Endothelial cell of umbilical vein (primary cell): ENCODE measurements around the gene TSPAN5. TPM values are rescaled to one million over a fixed set of nuclear protein-coding genes. Genes with fewer than 3 reads are reported as not detected.

Source experiments
- BruUV-seq: library from RNA; stranded (reverse); fragments of 400-500 nt; replicated peaks from 2 replicates; lab custom pipeline; 2021; lab: Mats Ljungman, UMichigan
- CTCF ChIA-PET: fragments of 300-600, 350-600 bp; sonication (Branson Sonifier 250); formaldehyde crosslinking; loops from one replicate; lab custom pipeline; 2021; ENCODE audit warnings: antibody characterized with exemption, inconsistent platforms; lab: Charles Lee
- POLR2A ChIA-PET: fragments of 300-600, 350-600 bp; sonication (Branson Sonifier 250); formaldehyde crosslinking; loops from one replicate; lab custom pipeline; 2021; ENCODE audit warnings: antibody characterized with exemption, inconsistent platforms; lab: Charles Lee
- DNase-seq: peaks from one replicate; pipeline ENCODE4 v3.0.0-alpha.2; 2011; ENCODE audit warnings: low read depth, low spot score
- FAIRE-seq: peaks from 2 replicates; lab custom pipeline; 2011; peaks lifted over from hg19 to GRCh38; lab: Jason Lieb, UNC
- H2AFZ ChIP-seq: 2 replicates; pipeline ENCODE4 v1.6.0; 2012; ENCODE audit warnings: low read depth, low read length, control low read depth, inconsistent platforms
- H3K27ac ChIP-seq: 2 replicates; pipeline ENCODE4 v1.5.1; 2011; ENCODE audit warnings: low read depth, mild to moderate bottlenecking, control low read depth, low read length, moderate library complexity; ENCODE audit not compliant: insufficient read depth
- H3K27me3 ChIP-seq, 2 experiments: 2 replicates each; pipeline versions ENCODE4 v1.6.0 to v1.6.1; 2011; ENCODE audit warnings: low read length in 2 of 2, mixed read lengths in 1 of 2; ENCODE audit not compliant: control insufficient read depth in 2 of 2, insufficient read depth in 2 of 2
- H3K36me3 ChIP-seq, 2 experiments: 2 replicates in 1 of 2; 3 replicates in 1 of 2; pipeline ENCODE4 v1.5.1; 2011; ENCODE audit warnings: low read length in 2 of 2, mild to moderate bottlenecking in 1 of 2, moderate library complexity in 1 of 2; ENCODE audit not compliant: control insufficient read depth in 2 of 2, insufficient read depth in 2 of 2; ENCODE audit errors: extremely low read depth in 1 of 2
- H3K4me1 ChIP-seq: 3 replicates; pipeline ENCODE4 v1.5.1; 2011; ENCODE audit warnings: mild to moderate bottlenecking, low read length; ENCODE audit not compliant: control insufficient read depth, insufficient read depth; ENCODE audit errors: extremely low read depth
- H3K4me2 ChIP-seq: 2 replicates; pipeline ENCODE4 v1.6.1; 2011; ENCODE audit warnings: low read length, control low read depth, mixed read lengths; ENCODE audit not compliant: insufficient read depth
- H3K4me3 ChIP-seq, 3 experiments: fragments of 200-600 bp in 1 of 3; sonication (generic), shearing (Covaris generic) in 1 of 3; replicated peaks in 1 of 3; 2 replicates each; pipeline ENCODE4 v1.5.1; 2011 to 2016; ENCODE audit warnings: control low read depth in 3 of 3, low read length in 3 of 3, mild to moderate bottlenecking in 2 of 3, inconsistent platforms in 1 of 3, low read depth in 1 of 3, moderate library complexity in 1 of 3; ENCODE audit not compliant: insufficient read depth in 1 of 3
- H3K79me2 ChIP-seq: 2 replicates; pipeline ENCODE4 v1.6.0; 2012; ENCODE audit warnings: low read length, inconsistent platforms; ENCODE audit not compliant: control insufficient read depth, insufficient read depth
- H3K9ac ChIP-seq: replicated peaks from 2 replicates; pipeline ENCODE3; 2011; ENCODE audit warnings: low read length, control low read depth; ENCODE audit not compliant: insufficient read depth; ENCODE audit errors: extremely low read depth
- H3K9me1 ChIP-seq: replicated peaks from 3 replicates; pipeline ENCODE4 v1.6.0; 2011; ENCODE audit warnings: mild to moderate bottlenecking, low read length; ENCODE audit not compliant: control insufficient read depth, insufficient read depth; ENCODE audit errors: extremely low read depth
- H3K9me3 ChIP-seq: replicated peaks from 2 replicates; pipeline ENCODE4 v1.5.1; 2012; ENCODE audit warnings: low read length, inconsistent platforms; ENCODE audit not compliant: control insufficient read depth, insufficient read depth
- H4K20me1 ChIP-seq: replicated peaks from 2 replicates; pipeline ENCODE3; 2011; ENCODE audit warnings: mild to moderate bottlenecking, low read length; ENCODE audit not compliant: control insufficient read depth, insufficient read depth; ENCODE audit errors: extremely low read depth
- EZH2 ChIP-seq: IDR thresholded peaks from 2 replicates; pipeline ENCODE4 v1.6.1; 2012; ENCODE audit warnings: borderline replicate concordance, low read depth, mild to moderate bottlenecking, moderate library complexity, low read length, inconsistent platforms; ENCODE audit not compliant: severe bottlenecking
- FOS ChIP-seq: IDR thresholded peaks from 2 replicates; pipeline ENCODE4 v1.6.1; 2011; ENCODE audit warnings: mild to moderate bottlenecking, low read length, moderate library complexity, borderline replicate concordance; ENCODE audit not compliant: insufficient read depth
- JUN ChIP-seq: IDR thresholded peaks from 2 replicates; pipeline ENCODE4 v1.6.1; 2011; ENCODE audit warnings: borderline replicate concordance, low read depth; ENCODE audit not compliant: insufficient read length, insufficient read depth
- MAX ChIP-seq: IDR thresholded peaks from 2 replicates; pipeline ENCODE4 v1.6.1; 2011; ENCODE audit not compliant: insufficient read depth, insufficient read length
- MYC ChIP-seq: IDR thresholded peaks from one replicate; pipeline ENCODE4 v1.6.1; 2011; ENCODE audit warnings: mild to moderate bottlenecking, low read depth, low read length
- POLR2A ChIP-seq: IDR thresholded peaks from 2 replicates; pipeline ENCODE4 v1.6.1; 2012; ENCODE audit warnings: low read depth, mild to moderate bottlenecking, control low read depth, low read length
- dilution Hi-C: fragments of 300-500 bp; cut with MboI; formaldehyde crosslinking; loops from one replicate; pipeline ENCODE4 v1.15.0; 2019; ENCODE audit warnings: low sequenced_read_pairs; ENCODE audit not compliant: extremely low pct_ligation_motif_present
- intact Hi-C: fragments of 100-400 bp; cut with micrococcal nuclease; formaldehyde crosslinking; loops from one replicate; pipeline ENCODE4 v1.10.0; 2022
- polyA plus RNA-seq, 4 experiments: library from polyadenylated mRNA; depleted of rRNA in 3 of 4; stranded (reverse) in 3 of 4; unstranded in 1 of 4; fragments of >200 nt; gene quantifications; 2 replicates each; pipeline versions ENCODE4 v1.2.1 to v1.2.3, GENCODE V29; 2011 to 2012; ENCODE audit warnings: missing spikeins in 1 of 4
- total RNA-seq: library from RNA; stranded (reverse); gene quantifications from 2 replicates; pipeline ENCODE4 v1.2.3, GENCODE V29; 2021
- TF ChIP-seq, protein P1 (sequence below), 2 donors: IDR thresholded peaks; 1 replicate in 1 of 2; 2 replicates in 1 of 2; pipeline ENCODE4 v1.5.1; 2011; ENCODE audit warnings: low read length in 2 of 2, mild to moderate bottlenecking in 2 of 2, moderate library complexity in 2 of 2, control low read depth in 1 of 2, inconsistent platforms in 1 of 2, low read depth in 1 of 2; ENCODE audit not compliant: insufficient read depth in 1 of 2; ENCODE audit errors: extremely low read depth in 1 of 2

TSPAN5 gene
- total and polyA plus RNA-seq, 2 donors (not counting 3 experiments of a cell fraction or from before 2014, with no cell fraction given), result 45.1 to 50.2 TPM

DNA sequence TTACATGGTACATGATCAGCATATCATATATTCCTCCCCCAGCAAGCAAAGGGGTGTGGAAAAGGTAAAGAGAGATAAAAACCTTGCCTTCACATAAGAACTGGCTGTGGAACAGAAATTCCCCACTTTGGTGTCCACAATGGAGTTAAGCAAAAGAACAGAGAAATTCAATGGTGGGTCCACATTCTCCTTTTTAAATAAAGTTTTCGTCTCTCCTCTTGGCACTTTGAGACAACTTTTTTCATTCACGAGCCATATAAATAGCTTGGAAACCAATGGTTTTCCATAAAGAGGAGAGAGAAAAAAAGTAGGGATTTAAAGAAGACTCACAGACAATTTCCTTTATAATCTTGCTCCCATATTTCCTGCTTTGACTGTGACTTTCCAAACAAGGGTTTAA is 148.1 kb downstream of the TSPAN5 start:
- CTCF ChIA-PET, result interaction anchor here (1.2 kb wide), 1 partner anchor 18 kb away, joined by 3 read pairs; no protein-coding TSS in a partner anchor
- Histone ChIP-seq H3K9ac (no peak overlapping the region), H3K4me3 (no peak overlapping the region), H2AFZ (no peak overlapping the region), H3K4me2 (no peak overlapping the region), H3K79me2 (peaks cover 15% of the 10 kb centered on the region), H4K20me1 (no peaks in the 10 kb centered on the region), H3K36me3 (peaks cover 0 to 2% of the 10 kb centered on the region in 2 experiments), H3K4me1 (peaks cover 1% of the 10 kb centered on the region), H3K9me3 (no peaks in the 10 kb centered on the region), H3K27me3 (no peaks in the 10 kb centered on the region), H3K27ac (no peak overlapping the region), H3K9me1 (no peaks in the 10 kb centered on the region)
- no peak for FAIRE-seq
- intact Hi-C loops, result no loop called here
- TF ChIP-seq, protein P1, sequence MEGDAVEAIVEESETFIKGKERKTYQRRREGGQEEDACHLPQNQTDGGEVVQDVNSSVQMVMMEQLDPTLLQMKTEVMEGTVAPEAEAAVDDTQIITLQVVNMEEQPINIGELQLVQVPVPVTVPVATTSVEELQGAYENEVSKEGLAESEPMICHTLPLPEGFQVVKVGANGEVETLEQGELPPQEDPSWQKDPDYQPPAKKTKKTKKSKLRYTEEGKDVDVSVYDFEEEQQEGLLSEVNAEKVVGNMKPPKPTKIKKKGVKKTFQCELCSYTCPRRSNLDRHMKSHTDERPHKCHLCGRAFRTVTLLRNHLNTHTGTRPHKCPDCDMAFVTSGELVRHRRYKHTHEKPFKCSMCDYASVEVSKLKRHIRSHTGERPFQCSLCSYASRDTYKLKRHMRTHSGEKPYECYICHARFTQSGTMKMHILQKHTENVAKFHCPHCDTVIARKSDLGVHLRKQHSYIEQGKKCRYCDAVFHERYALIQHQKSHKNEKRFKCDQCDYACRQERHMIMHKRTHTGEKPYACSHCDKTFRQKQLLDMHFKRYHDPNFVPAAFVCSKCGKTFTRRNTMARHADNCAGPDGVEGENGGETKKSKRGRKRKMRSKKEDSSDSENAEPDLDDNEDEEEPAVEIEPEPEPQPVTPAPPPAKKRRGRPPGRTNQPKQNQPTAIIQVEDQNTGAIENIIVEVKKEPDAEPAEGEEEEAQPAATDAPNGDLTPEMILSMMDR (IDR thresholded peaks at IDR 0.05; ENCODE audit: extremely low read depth in 1 of 2, insufficient read depth in 1 of 2, low read depth in 1 of 2, low read length in 2 of 2), result no peak
- TF ChIP-seq MAX (no peak), JUN (no peak), FOS (no peak), MYC (no peak), POLR2A (no peak), EZH2 (no peak)
- DNase-seq, result no peak
- POLR2A ChIA-PET, result no interaction called here
- dilution Hi-C loops, result no loop called here
- no TSS peak for BruUV-seq
